WTC11 (cell line): ENCODE results near the gene SYCP2. TPM values are rescaled to one million over a fixed set of nuclear protein-coding genes. Genes with fewer than 3 reads are reported as not detected.

Source experiments
- ATAC-seq: fragments of 200-7000 bp; cut with Tn5 transposase; 2 replicates; pipeline ENCODE4 v1.10.0; 2021; ENCODE audit warnings: mild to moderate bottlenecking, moderate library complexity
- CTCF ChIA-PET: fragments of 300-600 bp; sonication (Branson Sonifier 250); formaldehyde crosslinking; loops from one replicate; lab custom pipeline; 2021; ENCODE audit warnings: antibody characterized with exemption; lab: Charles Lee
- POLR2A ChIA-PET: fragments of 350-600 bp; sonication (Branson Sonifier 250); formaldehyde crosslinking; loops from one replicate; lab custom pipeline; 2021; ENCODE audit warnings: antibody characterized with exemption; lab: Charles Lee
- DNase-seq: peaks from one replicate; pipeline ENCODE4 v3.0.0; 2021; ENCODE audit warnings: low spot score
- H3K27ac Mint-ChIP-seq: 2 replicates; pipeline ENCODE4 v1.8.0; 2021; ENCODE audit warnings: mixed read lengths
- H3K27me3 Mint-ChIP-seq: 2 replicates; pipeline ENCODE4 v1.8.0; 2021; ENCODE audit warnings: low read depth, mild to moderate bottlenecking, moderate library complexity, mixed read lengths
- H3K36me3 Mint-ChIP-seq: 2 replicates; pipeline ENCODE4 v1.8.0; 2021; ENCODE audit warnings: mixed read lengths
- H3K4me1 Mint-ChIP-seq: 2 replicates; pipeline ENCODE4 v1.8.0; 2022; ENCODE audit warnings: mixed read lengths
- H3K4me3 Mint-ChIP-seq: 2 replicates; pipeline ENCODE4 v1.8.0; 2021; ENCODE audit warnings: mild to moderate bottlenecking, moderate library complexity, mixed read lengths
- H3K9me3 Mint-ChIP-seq: 2 replicates; pipeline ENCODE4 v1.8.0; 2021; ENCODE audit warnings: mixed read lengths
- ATF2 ChIP-seq: sonication (generic); formaldehyde crosslinking; IDR thresholded peaks from 2 replicates; pipeline ENCODE4 v1.8.1; 2022; ENCODE audit warnings: low read depth, missing genetic modification reagents, borderline replicate concordance
- CBFB ChIP-seq: sonication (generic); formaldehyde crosslinking; IDR thresholded peaks from 2 replicates; pipeline ENCODE4 v1.8.1; 2022; ENCODE audit warnings: mild to moderate bottlenecking, low read depth, missing genetic modification reagents
- EMX1 ChIP-seq: fragments of 250-450 bp; sonication (Bioruptor Pico); IDR thresholded peaks from 2 replicates; pipeline ENCODE4 v1.8.0; 2021; ENCODE audit warnings: mild to moderate bottlenecking
- FOXP1 ChIP-seq: sonication (generic); formaldehyde crosslinking; IDR thresholded peaks from 2 replicates; pipeline ENCODE4 v1.8.0; 2022; ENCODE audit warnings: missing genetic modification reagents, mild to moderate bottlenecking, moderate library complexity, borderline replicate concordance
- FOXP4 ChIP-seq: sonication (generic); formaldehyde crosslinking; IDR thresholded peaks from 2 replicates; pipeline ENCODE4 v1.8.0; 2022; ENCODE audit warnings: mild to moderate bottlenecking, missing genetic modification reagents
- HMGA2 ChIP-seq: fragments of 250-450 bp; sonication (Bioruptor Pico); IDR thresholded peaks from 2 replicates; pipeline ENCODE4 v1.4.0; 2021; ENCODE audit warnings: mild to moderate bottlenecking, moderate library complexity
- JAZF1 ChIP-seq: fragments of 250-450 bp; sonication (Bioruptor Pico); IDR thresholded peaks from 2 replicates; pipeline ENCODE4 v1.9.0; 2021; ENCODE audit warnings: moderate library complexity, mild to moderate bottlenecking, inconsistent platforms
- KAT7 ChIP-seq: sonication (generic); formaldehyde crosslinking; IDR thresholded peaks from 2 replicates; pipeline ENCODE4 v1.8.1; 2023; ENCODE audit warnings: missing genetic modification reagents, mild to moderate bottlenecking, borderline replicate concordance
- MAX ChIP-seq: sonication (generic); formaldehyde crosslinking; IDR thresholded peaks from 2 replicates; pipeline ENCODE4 v1.8.0; 2022; ENCODE audit warnings: mild to moderate bottlenecking, missing genetic modification reagents
- MLX ChIP-seq: sonication (generic); formaldehyde crosslinking; IDR thresholded peaks from 2 replicates; pipeline ENCODE4 v1.8.1; 2023; ENCODE audit warnings: mild to moderate bottlenecking, missing genetic modification reagents, moderate library complexity
- NFATC4 ChIP-seq: fragments of 250-450 bp; sonication (Bioruptor Pico); IDR thresholded peaks from 2 replicates; pipeline ENCODE4 v1.9.0; 2021; ENCODE audit warnings: mild to moderate bottlenecking
- NR2C2 ChIP-seq: sonication (generic); formaldehyde crosslinking; IDR thresholded peaks from 2 replicates; pipeline ENCODE4 v1.8.0; 2022; ENCODE audit warnings: mild to moderate bottlenecking, missing genetic modification reagents
- PREB ChIP-seq: sonication (generic); formaldehyde crosslinking; IDR thresholded peaks from 2 replicates; pipeline ENCODE4 v1.8.1; 2022; ENCODE audit warnings: mild to moderate bottlenecking, missing genetic modification reagents, moderate library complexity, borderline replicate concordance
- SMAD3 ChIP-seq: sonication (generic); formaldehyde crosslinking; IDR thresholded peaks from 2 replicates; pipeline ENCODE4 v1.8.0; 2022; ENCODE audit warnings: missing genetic modification reagents, mild to moderate bottlenecking, borderline replicate concordance
- SMAD4 ChIP-seq: sonication (generic); formaldehyde crosslinking; IDR thresholded peaks from 2 replicates; pipeline ENCODE4 v1.8.0; 2022; ENCODE audit warnings: mild to moderate bottlenecking, missing genetic modification reagents
- TEAD1 ChIP-seq: sonication (generic); formaldehyde crosslinking; IDR thresholded peaks from 2 replicates; pipeline ENCODE4 v1.8.0; 2022; ENCODE audit warnings: mild to moderate bottlenecking, missing genetic modification reagents
- ZNF232 ChIP-seq: sonication (generic); formaldehyde crosslinking; IDR thresholded peaks from 2 replicates; pipeline ENCODE4 v1.8.0; 2022; ENCODE audit warnings: mild to moderate bottlenecking, missing genetic modification reagents
- ZNF317 ChIP-seq: sonication (generic); formaldehyde crosslinking; IDR thresholded peaks from 2 replicates; pipeline ENCODE4 v1.8.1; 2023; ENCODE audit warnings: low read depth, mild to moderate bottlenecking, moderate library complexity, missing genetic modification reagents, borderline replicate concordance
- total RNA-seq: library from RNA; stranded (reverse); gene quantifications from 3 replicates; pipeline ENCODE4 v1.2.3, GENCODE V29; 2021
- TF ChIP-seq, protein P1 (sequence below): fragments of 250-450 bp; sonication (Bioruptor Pico); IDR thresholded peaks from 2 replicates; pipeline ENCODE4 v1.9.0; 2021; ENCODE audit warnings: mild to moderate bottlenecking
- TF ChIP-seq, protein P2 (sequence below): sonication (generic); formaldehyde crosslinking; conservative IDR thresholded peaks from 2 replicates; pipeline ENCODE4 v1.8.1; 2023; ENCODE audit warnings: mild to moderate bottlenecking, low read depth, missing genetic modification reagents, moderate library complexity
- TF ChIP-seq, protein P3 (sequence below): sonication (generic); formaldehyde crosslinking; IDR thresholded peaks from 2 replicates; pipeline ENCODE4 v1.8.1; 2022; ENCODE audit warnings: missing genetic modification reagents, borderline replicate concordance
- TF ChIP-seq, protein P4 (sequence below): fragments of 250-450 bp; sonication (Bioruptor Pico); IDR thresholded peaks from 2 replicates; pipeline ENCODE4 v1.9.0; 2021; ENCODE audit warnings: mild to moderate bottlenecking, borderline replicate concordance

Gene SYCP2
- total RNA-seq, 1 experiment from 2014 or later, result 0.31 TPM

DNA sequence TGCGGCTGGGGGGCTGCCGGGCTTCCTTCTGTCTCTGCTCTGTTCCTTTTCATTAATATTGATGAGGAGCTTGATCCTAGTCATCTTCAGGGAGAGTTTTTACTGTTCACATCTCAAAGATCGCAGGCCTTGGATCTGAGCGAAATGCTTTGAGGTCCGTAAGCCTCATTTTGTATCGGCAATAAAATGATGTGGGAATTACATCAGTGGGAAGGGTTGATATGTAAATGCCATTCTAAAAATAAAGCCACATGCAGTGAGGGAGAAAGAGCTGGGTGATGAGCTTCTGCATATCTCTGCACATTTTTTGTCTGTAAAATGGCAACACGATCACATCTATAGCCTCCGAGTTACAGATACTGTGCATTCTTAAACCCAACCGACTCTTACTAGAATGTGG lies 49.6 kb upstream of the SYCP2 start (continued):
- TF ChIP-seq TEAD1 (CRISPR knock-in tag), result no peak
- TF ChIP-seq, protein P1, sequence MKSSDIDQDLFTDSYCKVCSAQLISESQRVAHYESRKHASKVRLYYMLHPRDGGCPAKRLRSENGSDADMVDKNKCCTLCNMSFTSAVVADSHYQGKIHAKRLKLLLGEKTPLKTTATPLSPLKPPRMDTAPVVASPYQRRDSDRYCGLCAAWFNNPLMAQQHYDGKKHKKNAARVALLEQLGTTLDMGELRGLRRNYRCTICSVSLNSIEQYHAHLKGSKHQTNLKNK (CRISPR knock-in tag), result no peak
- TF ChIP-seq CBFB, result no peak
- TF ChIP-seq HMGA2, result no peak
- TF ChIP-seq KAT7 (CRISPR knock-in tag), result no peak
- TF ChIP-seq MLX, result no peak
- no peak for TF ChIP-seq FOXP1 (CRISPR knock-in tag)
- TF ChIP-seq JAZF1 (CRISPR knock-in tag), result no peak
- no peak for TF ChIP-seq ZNF232 (CRISPR knock-in tag)
- no peak for TF ChIP-seq EMX1 (CRISPR knock-in tag)
- TF ChIP-seq ZNF317 (CRISPR knock-in tag), result no peak
- no peak for TF ChIP-seq SMAD3
- TF ChIP-seq, protein P2, sequence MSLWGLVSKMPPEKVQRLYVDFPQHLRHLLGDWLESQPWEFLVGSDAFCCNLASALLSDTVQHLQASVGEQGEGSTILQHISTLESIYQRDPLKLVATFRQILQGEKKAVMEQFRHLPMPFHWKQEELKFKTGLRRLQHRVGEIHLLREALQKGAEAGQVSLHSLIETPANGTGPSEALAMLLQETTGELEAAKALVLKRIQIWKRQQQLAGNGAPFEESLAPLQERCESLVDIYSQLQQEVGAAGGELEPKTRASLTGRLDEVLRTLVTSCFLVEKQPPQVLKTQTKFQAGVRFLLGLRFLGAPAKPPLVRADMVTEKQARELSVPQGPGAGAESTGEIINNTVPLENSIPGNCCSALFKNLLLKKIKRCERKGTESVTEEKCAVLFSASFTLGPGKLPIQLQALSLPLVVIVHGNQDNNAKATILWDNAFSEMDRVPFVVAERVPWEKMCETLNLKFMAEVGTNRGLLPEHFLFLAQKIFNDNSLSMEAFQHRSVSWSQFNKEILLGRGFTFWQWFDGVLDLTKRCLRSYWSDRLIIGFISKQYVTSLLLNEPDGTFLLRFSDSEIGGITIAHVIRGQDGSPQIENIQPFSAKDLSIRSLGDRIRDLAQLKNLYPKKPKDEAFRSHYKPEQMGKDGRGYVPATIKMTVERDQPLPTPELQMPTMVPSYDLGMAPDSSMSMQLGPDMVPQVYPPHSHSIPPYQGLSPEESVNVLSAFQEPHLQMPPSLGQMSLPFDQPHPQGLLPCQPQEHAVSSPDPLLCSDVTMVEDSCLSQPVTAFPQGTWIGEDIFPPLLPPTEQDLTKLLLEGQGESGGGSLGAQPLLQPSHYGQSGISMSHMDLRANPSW (CRISPR knock-in tag), result no peak
- TF ChIP-seq ATF2, result no peak
- TF ChIP-seq, protein P3, sequence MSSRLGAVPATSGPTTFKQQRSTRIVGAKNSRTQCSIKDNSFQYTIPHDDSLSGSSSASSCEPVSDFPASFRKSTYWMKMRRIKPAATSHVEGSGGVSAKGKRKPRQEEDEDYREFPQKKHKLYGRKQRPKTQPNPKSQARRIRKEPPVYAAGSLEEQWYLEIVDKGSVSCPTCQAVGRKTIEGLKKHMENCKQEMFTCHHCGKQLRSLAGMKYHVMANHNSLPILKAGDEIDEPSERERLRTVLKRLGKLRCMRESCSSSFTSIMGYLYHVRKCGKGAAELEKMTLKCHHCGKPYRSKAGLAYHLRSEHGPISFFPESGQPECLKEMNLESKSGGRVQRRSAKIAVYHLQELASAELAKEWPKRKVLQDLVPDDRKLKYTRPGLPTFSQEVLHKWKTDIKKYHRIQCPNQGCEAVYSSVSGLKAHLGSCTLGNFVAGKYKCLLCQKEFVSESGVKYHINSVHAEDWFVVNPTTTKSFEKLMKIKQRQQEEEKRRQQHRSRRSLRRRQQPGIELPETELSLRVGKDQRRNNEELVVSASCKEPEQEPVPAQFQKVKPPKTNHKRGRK (CRISPR knock-in tag), result no peak
- no peak for TF ChIP-seq NFATC4 (CRISPR knock-in tag)

DNA sequence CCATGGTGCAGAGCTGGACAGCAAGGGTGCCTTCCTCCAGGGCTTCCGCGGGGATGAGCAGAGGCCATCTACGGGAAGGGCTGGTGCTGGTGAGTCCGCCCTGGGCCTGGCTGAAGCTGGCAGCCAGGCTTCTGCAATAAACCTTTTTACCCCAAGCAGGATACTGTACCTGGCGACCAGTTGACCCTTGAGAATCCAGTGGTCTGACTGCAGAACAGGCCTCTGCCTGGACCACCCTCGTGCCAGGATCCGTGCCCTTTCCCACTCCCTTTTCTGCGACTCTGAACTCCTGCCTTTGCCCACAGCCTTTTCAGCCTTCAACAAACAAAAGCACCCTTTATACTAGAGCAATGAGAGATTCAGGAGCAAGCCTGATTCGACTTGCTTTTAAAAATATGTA lies 43.6 kb upstream of the SYCP2 start:
- H3K9me3 Mint-ChIP-seq, result peaks cover 7% of the 10 kb centered on the region; the same call in 1 of the 2 replicates
- no peak for DNase-seq
- H3K36me3 Mint-ChIP-seq, result no peaks in the 10 kb centered on the region
- H3K4me3 Mint-ChIP-seq, result no peak overlapping the region
- H3K27ac Mint-ChIP-seq, result no peak overlapping the region
- ATAC-seq, result no peak
- ChIA-PET CTCF (no interaction called here), POLR2A (no interaction called here)
- H3K27me3 Mint-ChIP-seq, result peaks cover 11% of the 10 kb centered on the region
- H3K4me1 Mint-ChIP-seq, result no peaks in the 10 kb centered on the region
- TF ChIP-seq SMAD4 (no peak), FOXP4 (CRISPR knock-in tag) (no peak), PREB (CRISPR knock-in tag) (no peak), MAX (CRISPR knock-in tag) (no peak), ZNF232 (CRISPR knock-in tag) (no peak), NFATC4 (CRISPR knock-in tag) (no peak), NR2C2 (CRISPR knock-in tag) (no peak), CBFB (no peak)
- TF ChIP-seq, protein P4, sequence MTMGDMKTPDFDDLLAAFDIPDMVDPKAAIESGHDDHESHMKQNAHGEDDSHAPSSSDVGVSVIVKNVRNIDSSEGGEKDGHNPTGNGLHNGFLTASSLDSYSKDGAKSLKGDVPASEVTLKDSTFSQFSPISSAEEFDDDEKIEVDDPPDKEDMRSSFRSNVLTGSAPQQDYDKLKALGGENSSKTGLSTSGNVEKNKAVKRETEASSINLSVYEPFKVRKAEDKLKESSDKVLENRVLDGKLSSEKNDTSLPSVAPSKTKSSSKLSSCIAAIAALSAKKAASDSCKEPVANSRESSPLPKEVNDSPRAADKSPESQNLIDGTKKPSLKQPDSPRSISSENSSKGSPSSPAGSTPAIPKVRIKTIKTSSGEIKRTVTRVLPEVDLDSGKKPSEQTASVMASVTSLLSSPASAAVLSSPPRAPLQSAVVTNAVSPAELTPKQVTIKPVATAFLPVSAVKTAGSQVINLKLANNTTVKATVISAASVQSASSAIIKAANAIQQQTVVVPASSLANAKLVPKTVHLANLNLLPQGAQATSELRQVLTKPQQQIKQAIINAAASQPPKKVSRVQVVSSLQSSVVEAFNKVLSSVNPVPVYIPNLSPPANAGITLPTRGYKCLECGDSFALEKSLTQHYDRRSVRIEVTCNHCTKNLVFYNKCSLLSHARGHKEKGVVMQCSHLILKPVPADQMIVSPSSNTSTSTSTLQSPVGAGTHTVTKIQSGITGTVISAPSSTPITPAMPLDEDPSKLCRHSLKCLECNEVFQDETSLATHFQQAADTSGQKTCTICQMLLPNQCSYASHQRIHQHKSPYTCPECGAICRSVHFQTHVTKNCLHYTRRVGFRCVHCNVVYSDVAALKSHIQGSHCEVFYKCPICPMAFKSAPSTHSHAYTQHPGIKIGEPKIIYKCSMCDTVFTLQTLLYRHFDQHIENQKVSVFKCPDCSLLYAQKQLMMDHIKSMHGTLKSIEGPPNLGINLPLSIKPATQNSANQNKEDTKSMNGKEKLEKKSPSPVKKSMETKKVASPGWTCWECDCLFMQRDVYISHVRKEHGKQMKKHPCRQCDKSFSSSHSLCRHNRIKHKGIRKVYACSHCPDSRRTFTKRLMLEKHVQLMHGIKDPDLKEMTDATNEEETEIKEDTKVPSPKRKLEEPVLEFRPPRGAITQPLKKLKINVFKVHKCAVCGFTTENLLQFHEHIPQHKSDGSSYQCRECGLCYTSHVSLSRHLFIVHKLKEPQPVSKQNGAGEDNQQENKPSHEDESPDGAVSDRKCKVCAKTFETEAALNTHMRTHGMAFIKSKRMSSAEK, result no peak
